HepG2 (cell line): ENCODE results near the gene SPATA12. TPM values are rescaled to one million over a fixed set of nuclear protein-coding genes. Genes with fewer than 3 reads are reported as not detected.

Experiments
- ATAC-seq: fragments of 200-7000 bp; cut with Tn5 transposase; 3 replicates; pipeline ENCODE4 v1.9.1; 2020; ENCODE audit warnings: mild to moderate bottlenecking, moderate library complexity
- BruUV-seq: library from RNA; stranded (reverse); fragments of 400-500 nt; replicated peaks from 2 replicates; lab custom pipeline; 2021; lab: Mats Ljungman, UMichigan
- CTCF ChIA-PET: fragments of 300-600 bp; formaldehyde crosslinking; extraction: SDS; loops from one replicate; lab custom pipeline; 2021; ENCODE audit warnings: low total read pairs, inconsistent platforms, low intra/inter-chr PET ratio; lab: Yijun Ruan, JAX
- POLR2A ChIA-PET: fragments of 350-600 bp; sonication (Branson Sonifier 250); formaldehyde crosslinking; loops from one replicate; lab custom pipeline; 2020; ENCODE audit warnings: antibody characterized with exemption, inconsistent platforms; lab: Yijun Ruan, JAX
- DNase-seq: peaks from one replicate; pipeline ENCODE4 v3.0.0-alpha.2; 2015; ENCODE audit warnings: low spot score
- FAIRE-seq: peaks from 3 replicates; lab custom pipeline; 2011; peaks lifted over from hg19 to GRCh38; lab: Jason Lieb, UNC
- H2AFZ ChIP-seq: one replicate; pipeline ENCODE4 v1.6.1; 2011; ENCODE audit warnings: low read length, inconsistent platforms
- H3K27ac ChIP-seq: fragments of 300-600 bp; 3 replicates; pipeline ENCODE4 v1.8.0; 2011; ENCODE audit warnings: mixed run types, mild to moderate bottlenecking, mixed read lengths, low read length, inconsistent platforms; ENCODE audit not compliant: insufficient read depth; ENCODE audit errors: extremely low read length
- H3K27me3 ChIP-seq, 2 experiments: fragments of 200-600 bp in 1 of 2; 2 replicates in 1 of 2; 3 replicates in 1 of 2; pipeline versions ENCODE4 v1.6.0 to v1.8.0; 2011; ENCODE audit warnings: low read length in 2 of 2, mild to moderate bottlenecking in 2 of 2, moderate library complexity in 2 of 2, inconsistent platforms in 1 of 2; ENCODE audit not compliant: insufficient read depth in 2 of 2, control insufficient read depth in 1 of 2
- H3K36me3 ChIP-seq, 2 experiments: fragments of 200-600 bp in 1 of 2; replicated peaks in 1 of 2; 2 replicates in 1 of 2; 3 replicates in 1 of 2; pipeline versions ENCODE4 v1.5.1 to v1.8.0; 2011; ENCODE audit warnings: low read length in 2 of 2, inconsistent platforms in 1 of 2; ENCODE audit not compliant: insufficient read depth in 2 of 2, control insufficient read depth in 1 of 2
- H3K4me1 ChIP-seq: 2 replicates; pipeline ENCODE4 v1.5.1; 2012; ENCODE audit warnings: low read length, inconsistent platforms; ENCODE audit not compliant: insufficient read depth
- H3K4me2 ChIP-seq: 2 replicates; pipeline ENCODE4 v1.6.0; 2011; ENCODE audit warnings: low read depth, low read length, inconsistent platforms
- H3K4me3 ChIP-seq, 3 experiments: fragments of 200-600 bp in 1 of 3; sonication (generic), shearing (Covaris generic) in 1 of 3; replicated peaks in 1 of 3; 2 replicates each; pipeline ENCODE4 v1.5.1; 2011 to 2016; ENCODE audit warnings: low read length in 3 of 3, inconsistent platforms in 2 of 3, low read depth in 2 of 3, mild to moderate bottlenecking in 2 of 3, control low read depth in 1 of 3, mixed read lengths in 1 of 3; ENCODE audit not compliant: insufficient read depth in 1 of 3
- H3K79me2 ChIP-seq: one replicate; pipeline ENCODE4 v1.6.1; 2011; ENCODE audit warnings: low read length, inconsistent platforms; ENCODE audit not compliant: insufficient read depth
- H3K9ac ChIP-seq: 2 replicates; pipeline ENCODE4 v1.6.0; 2011; ENCODE audit warnings: mild to moderate bottlenecking, low read depth, low read length, inconsistent platforms; ENCODE audit not compliant: insufficient read depth
- H3K9me3 ChIP-seq: 2 replicates; pipeline ENCODE4 v1.5.1; 2012; ENCODE audit warnings: mild to moderate bottlenecking, low read length
- H4K20me1 ChIP-seq: 2 replicates; pipeline ENCODE4 v1.6.0; 2011; ENCODE audit warnings: inconsistent platforms, mild to moderate bottlenecking, low read length, moderate library complexity; ENCODE audit not compliant: insufficient read depth
- ELF3 ChIP-seq: IDR thresholded peaks from 2 replicates; pipeline ENCODE4 v1.6.1; 2016; ENCODE audit warnings: missing genetic modification reagents, missing compliant biosample characterization
- FOXK2 ChIP-seq: fragments of 450-650 bp; IDR thresholded peaks from 2 replicates; pipeline ENCODE4 v1.6.1; 2016
- FOXO1 ChIP-seq: sonication (generic); formaldehyde crosslinking; IDR thresholded peaks from 2 replicates; pipeline ENCODE4 v1.4.0; 2020; ENCODE audit warnings: missing genetic modification reagents
- GATAD2A ChIP-seq: IDR thresholded peaks from 2 replicates; pipeline ENCODE4 v1.6.1; 2016
- RELA ChIP-seq: sonication (generic); formaldehyde crosslinking; IDR thresholded peaks from 2 replicates; pipeline ENCODE4 v1.4.0; 2020; ENCODE audit warnings: missing genetic modification reagents
- SIN3A ChIP-seq: IDR thresholded peaks from 2 replicates; pipeline ENCODE4 v1.6.1; 2011; ENCODE audit warnings: low read depth, mild to moderate bottlenecking, control low read depth, low read length, borderline replicate concordance
- SP140L ChIP-seq: sonication (generic); formaldehyde crosslinking; IDR thresholded peaks from 2 replicates; pipeline ENCODE4 v1.4.0; 2020; ENCODE audit warnings: missing genetic modification reagents, borderline replicate concordance
- ZNF207 ChIP-seq: fragments of 450-650 bp; IDR thresholded peaks from 2 replicates; pipeline ENCODE4 v1.6.1; 2016; ENCODE audit warnings: antibody characterized with exemption, borderline replicate concordance
- ZNF3 ChIP-seq: IDR thresholded peaks from 2 replicates; pipeline ENCODE4 v1.7.0; 2017; ENCODE audit warnings: inconsistent platforms
- ZNF317 ChIP-seq: sonication (generic); formaldehyde crosslinking; IDR thresholded peaks from 2 replicates; pipeline ENCODE4 v1.5.0; 2020; ENCODE audit warnings: mild to moderate bottlenecking, missing genetic modification reagents
- ZNF569 ChIP-seq: sonication (generic); formaldehyde crosslinking; IDR thresholded peaks from 2 replicates; pipeline ENCODE4 v1.5.0; 2020; ENCODE audit warnings: mild to moderate bottlenecking, missing genetic modification reagents, moderate library complexity, borderline replicate concordance
- whole genome bisulfite sequencing: methylation state at CpG from one replicate; pipeline ENCODE4 v1.1.6; 2017; ENCODE audit warnings: low lambda C conversion rate; 5-methylcytosine and 5-hydroxymethylcytosine counted together
- in situ Hi-C: cut with HindIII; loops from 2 replicates; pipeline ENCODE4 v1.10.0; 2017; ENCODE audit warnings: low pct_unique_long_range_greater_than_20kb; ENCODE audit not compliant: extremely low pct_ligation_motif_present
- intact Hi-C: fragments of 100-400 bp; cut with micrococcal nuclease; formaldehyde crosslinking; loops from one replicate; pipeline ENCODE4 v1.10.0; 2022; ENCODE audit not compliant: unreplicated experiment
- polyA plus RNA-seq, 8 experiments: library from polyadenylated mRNA; depleted of rRNA in 3 of 8; stranded (reverse) in 7 of 8; unstranded in 1 of 8; fragments of >200 nt; fragmentation: Illumina TruSeq in 4 of 8; extraction: Trizol in 4 of 8; gene quantifications; 2 replicates each; pipeline versions ENCODE4 v1.2.1 to v1.2.3, GENCODE V29; 2011 to 2016; ENCODE audit warnings: low read depth in 4 of 8, missing spikeins in 1 of 8, mixed read lengths in 1 of 8; ENCODE audit not compliant: insufficient read depth in 1 of 8
- total RNA-seq, 5 experiments: library from RNA; depleted of rRNA; stranded (reverse); fragments of >200 nt; fragmentation: Illumina TruSeq; extraction: Trizol; gene quantifications; 2 replicates each; pipeline ENCODE4 v1.2.3, GENCODE V29; 2016; ENCODE audit warnings: low read depth in 1 of 5
- TF ChIP-seq, protein P1 (sequence below): sonication (generic); formaldehyde crosslinking; conservative IDR thresholded peaks from 2 replicates; pipeline ENCODE4 v1.4.0; 2020; ENCODE audit warnings: missing genetic modification reagents
- TF ChIP-seq, protein P2 (sequence below): sonication (generic); formaldehyde crosslinking; IDR thresholded peaks from 2 replicates; pipeline ENCODE4 v1.5.1; 2020; ENCODE audit warnings: mild to moderate bottlenecking, missing genetic modification reagents, borderline replicate concordance
- TF ChIP-seq, protein P3 (sequence below): sonication (generic); formaldehyde crosslinking; IDR thresholded peaks from 2 replicates; pipeline ENCODE4 v1.5.0; 2020; ENCODE audit warnings: mild to moderate bottlenecking, missing genetic modification reagents
- TF ChIP-seq, protein P4 (sequence below), 2 experiments: sonication (generic) in 1 of 2; formaldehyde crosslinking in 1 of 2; IDR thresholded peaks; 2 replicates each; pipeline versions ENCODE4 v1.4.0 to v1.6.1; 2018 to 2020; ENCODE audit warnings: missing genetic modification reagents in 2 of 2, borderline replicate concordance in 1 of 2, low read depth in 1 of 2, mild to moderate bottlenecking in 1 of 2, missing biosample characterization in 1 of 2

The SPATA12 gene
- total and polyA plus RNA-seq, 2 of the 13 experiments (the other 11 are each of a cell fraction or from before 2014, with no cell fraction given), result 0.09 to 0.25 TPM

DNA sequence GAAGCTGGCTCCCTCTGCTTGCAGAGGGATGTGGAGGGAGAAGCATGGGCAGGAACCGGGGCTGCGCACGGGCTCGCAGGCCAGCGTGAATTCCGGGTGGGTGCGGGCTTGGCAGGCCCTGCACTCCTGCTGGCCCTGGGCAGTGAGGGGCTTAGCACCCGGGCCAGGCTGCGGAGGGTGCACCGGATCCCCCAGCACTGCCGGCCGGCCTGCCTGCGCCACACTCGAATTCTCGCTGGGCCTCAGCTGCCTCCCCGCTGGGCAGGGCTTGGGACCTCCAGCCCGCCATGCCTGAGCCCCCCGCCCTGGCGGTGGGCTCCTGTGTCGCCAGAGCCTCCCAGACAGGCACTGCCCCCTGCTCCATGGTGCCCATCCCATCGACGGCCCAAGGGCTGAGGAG lies 47.6 kb upstream of the SPATA12 start:
- no peaks in the 10 kb centered on the region for H3K79me2 ChIP-seq
- TF ChIP-seq, protein P1, sequence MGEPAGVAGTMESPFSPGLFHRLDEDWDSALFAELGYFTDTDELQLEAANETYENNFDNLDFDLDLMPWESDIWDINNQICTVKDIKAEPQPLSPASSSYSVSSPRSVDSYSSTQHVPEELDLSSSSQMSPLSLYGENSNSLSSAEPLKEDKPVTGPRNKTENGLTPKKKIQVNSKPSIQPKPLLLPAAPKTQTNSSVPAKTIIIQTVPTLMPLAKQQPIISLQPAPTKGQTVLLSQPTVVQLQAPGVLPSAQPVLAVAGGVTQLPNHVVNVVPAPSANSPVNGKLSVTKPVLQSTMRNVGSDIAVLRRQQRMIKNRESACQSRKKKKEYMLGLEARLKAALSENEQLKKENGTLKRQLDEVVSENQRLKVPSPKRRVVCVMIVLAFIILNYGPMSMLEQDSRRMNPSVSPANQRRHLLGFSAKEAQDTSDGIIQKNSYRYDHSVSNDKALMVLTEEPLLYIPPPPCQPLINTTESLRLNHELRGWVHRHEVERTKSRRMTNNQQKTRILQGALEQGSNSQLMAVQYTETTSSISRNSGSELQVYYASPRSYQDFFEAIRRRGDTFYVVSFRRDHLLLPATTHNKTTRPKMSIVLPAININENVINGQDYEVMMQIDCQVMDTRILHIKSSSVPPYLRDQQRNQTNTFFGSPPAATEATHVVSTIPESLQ (CRISPR knock-in tag), result no peak
- no peak for TF ChIP-seq FOXO1
- no peak for TF ChIP-seq SIN3A
- TF ChIP-seq ELF3 (CRISPR knock-in tag), result no peak
- no peak for TF ChIP-seq ZNF207
- TF ChIP-seq RELA (CRISPR knock-in tag), result no peak
- TF ChIP-seq, protein P2, sequence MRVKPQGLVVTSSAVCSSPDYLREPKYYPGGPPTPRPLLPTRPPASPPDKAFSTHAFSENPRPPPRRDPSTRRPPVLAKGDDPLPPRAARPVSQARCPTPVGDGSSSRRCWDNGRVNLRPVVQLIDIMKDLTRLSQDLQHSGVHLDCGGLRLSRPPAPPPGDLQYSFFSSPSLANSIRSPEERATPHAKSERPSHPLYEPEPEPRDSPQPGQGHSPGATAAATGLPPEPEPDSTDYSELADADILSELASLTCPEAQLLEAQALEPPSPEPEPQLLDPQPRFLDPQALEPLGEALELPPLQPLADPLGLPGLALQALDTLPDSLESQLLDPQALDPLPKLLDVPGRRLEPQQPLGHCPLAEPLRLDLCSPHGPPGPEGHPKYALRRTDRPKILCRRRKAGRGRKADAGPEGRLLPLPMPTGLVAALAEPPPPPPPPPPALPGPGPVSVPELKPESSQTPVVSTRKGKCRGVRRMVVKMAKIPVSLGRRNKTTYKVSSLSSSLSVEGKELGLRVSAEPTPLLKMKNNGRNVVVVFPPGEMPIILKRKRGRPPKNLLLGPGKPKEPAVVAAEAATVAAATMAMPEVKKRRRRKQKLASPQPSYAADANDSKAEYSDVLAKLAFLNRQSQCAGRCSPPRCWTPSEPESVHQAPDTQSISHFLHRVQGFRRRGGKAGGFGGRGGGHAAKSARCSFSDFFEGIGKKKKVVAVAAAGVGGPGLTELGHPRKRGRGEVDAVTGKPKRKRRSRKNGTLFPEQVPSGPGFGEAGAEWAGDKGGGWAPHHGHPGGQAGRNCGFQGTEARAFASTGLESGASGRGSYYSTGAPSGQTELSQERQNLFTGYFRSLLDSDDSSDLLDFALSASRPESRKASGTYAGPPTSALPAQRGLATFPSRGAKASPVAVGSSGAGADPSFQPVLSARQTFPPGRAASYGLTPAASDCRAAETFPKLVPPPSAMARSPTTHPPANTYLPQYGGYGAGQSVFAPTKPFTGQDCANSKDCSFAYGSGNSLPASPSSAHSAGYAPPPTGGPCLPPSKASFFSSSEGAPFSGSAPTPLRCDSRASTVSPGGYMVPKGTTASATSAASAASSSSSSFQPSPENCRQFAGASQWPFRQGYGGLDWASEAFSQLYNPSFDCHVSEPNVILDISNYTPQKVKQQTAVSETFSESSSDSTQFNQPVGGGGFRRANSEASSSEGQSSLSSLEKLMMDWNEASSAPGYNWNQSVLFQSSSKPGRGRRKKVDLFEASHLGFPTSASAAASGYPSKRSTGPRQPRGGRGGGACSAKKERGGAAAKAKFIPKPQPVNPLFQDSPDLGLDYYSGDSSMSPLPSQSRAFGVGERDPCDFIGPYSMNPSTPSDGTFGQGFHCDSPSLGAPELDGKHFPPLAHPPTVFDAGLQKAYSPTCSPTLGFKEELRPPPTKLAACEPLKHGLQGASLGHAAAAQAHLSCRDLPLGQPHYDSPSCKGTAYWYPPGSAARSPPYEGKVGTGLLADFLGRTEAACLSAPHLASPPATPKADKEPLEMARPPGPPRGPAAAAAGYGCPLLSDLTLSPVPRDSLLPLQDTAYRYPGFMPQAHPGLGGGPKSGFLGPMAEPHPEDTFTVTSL (CRISPR knock-in tag), result no peak
- no peak for TF ChIP-seq FOXK2
- TF ChIP-seq GATAD2A, result no peak
- TF ChIP-seq ZNF317 (CRISPR knock-in tag), result no peak
- no peak for TF ChIP-seq ZNF3 (CRISPR knock-in tag)
- TF ChIP-seq SP140L (CRISPR knock-in tag), result no peak
- TF ChIP-seq, protein P3, sequence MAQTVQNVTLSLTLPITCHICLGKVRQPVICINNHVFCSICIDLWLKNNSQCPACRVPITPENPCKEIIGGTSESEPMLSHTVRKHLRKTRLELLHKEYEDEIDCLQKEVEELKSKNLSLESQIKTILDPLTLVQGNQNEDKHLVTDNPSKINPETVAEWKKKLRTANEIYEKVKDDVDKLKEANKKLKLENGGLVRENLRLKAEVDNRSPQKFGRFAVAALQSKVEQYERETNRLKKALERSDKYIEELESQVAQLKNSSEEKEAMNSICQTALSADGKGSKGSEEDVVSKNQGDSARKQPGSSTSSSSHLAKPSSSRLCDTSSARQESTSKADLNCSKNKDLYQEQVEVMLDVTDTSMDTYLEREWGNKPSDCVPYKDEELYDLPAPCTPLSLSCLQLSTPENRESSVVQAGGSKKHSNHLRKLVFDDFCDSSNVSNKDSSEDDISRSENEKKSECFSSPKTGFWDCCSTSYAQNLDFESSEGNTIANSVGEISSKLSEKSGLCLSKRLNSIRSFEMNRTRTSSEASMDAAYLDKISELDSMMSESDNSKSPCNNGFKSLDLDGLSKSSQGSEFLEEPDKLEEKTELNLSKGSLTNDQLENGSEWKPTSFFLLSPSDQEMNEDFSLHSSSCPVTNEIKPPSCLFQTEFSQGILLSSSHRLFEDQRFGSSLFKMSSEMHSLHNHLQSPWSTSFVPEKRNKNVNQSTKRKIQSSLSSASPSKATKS (CRISPR knock-in tag), result no peak
- TF ChIP-seq, protein P4, sequence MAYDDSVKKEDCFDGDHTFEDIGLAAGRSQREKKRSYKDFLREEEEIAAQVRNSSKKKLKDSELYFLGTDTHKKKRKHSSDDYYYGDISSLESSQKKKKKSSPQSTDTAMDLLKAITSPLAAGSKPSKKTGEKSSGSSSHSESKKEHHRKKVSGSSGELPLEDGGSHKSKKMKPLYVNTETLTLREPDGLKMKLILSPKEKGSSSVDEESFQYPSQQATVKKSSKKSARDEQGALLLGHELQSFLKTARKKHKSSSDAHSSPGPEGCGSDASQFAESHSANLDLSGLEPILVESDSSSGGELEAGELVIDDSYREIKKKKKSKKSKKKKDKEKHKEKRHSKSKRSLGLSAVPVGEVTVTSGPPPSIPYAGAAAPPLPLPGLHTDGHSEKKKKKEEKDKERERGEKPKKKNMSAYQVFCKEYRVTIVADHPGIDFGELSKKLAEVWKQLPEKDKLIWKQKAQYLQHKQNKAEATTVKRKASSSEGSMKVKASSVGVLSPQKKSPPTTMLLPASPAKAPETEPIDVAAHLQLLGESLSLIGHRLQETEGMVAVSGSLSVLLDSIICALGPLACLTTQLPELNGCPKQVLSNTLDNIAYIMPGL (CRISPR knock-in tag; IDR thresholded peaks at IDR 0.05; ENCODE audit: borderline replicate concordance in 1 of 2, low read depth in 1 of 2), result no peak
- no peak for TF ChIP-seq ZNF569 (CRISPR knock-in tag)

More for the DNA sequence above, 47.6 kb upstream of the SPATA12 start:
- CTCF ChIA-PET, result no interaction called here
- no peak for FAIRE-seq
- H4K20me1 ChIP-seq, result no peaks in the 10 kb centered on the region
- no TSS peak for BruUV-seq
- no peak overlapping the region for H3K4me2 ChIP-seq
- no peaks in the 10 kb centered on the region for H3K9me3 ChIP-seq
- H3K9ac ChIP-seq, result no peak overlapping the region
- H3K27me3 ChIP-seq, result no peaks in the 10 kb centered on the region
- no peak for DNase-seq
- intact Hi-C loops, result no loop called here
- no peak overlapping the region for H2AFZ ChIP-seq
- H3K27ac ChIP-seq, result no peak overlapping the region
- POLR2A ChIA-PET, result no interaction called here
- no peak for ATAC-seq
- no peaks in the 10 kb centered on the region for H3K36me3 ChIP-seq
- no CpG with 5 or more reads among the region's 22 CpGs for WGBS
- no peak overlapping the region for H3K4me3 ChIP-seq
- in situ Hi-C loops, result no loop called here
- H3K4me1 ChIP-seq, result peaks cover 15% of the 10 kb centered on the region
